AG04449 (cell line): ENCODE data around the gene WDR59.

Source experiments
- CTCF ChIA-PET: fragments of 350-600 bp; formaldehyde crosslinking; extraction: SDS; loops from one replicate; lab custom pipeline; 2021; ENCODE audit warnings: antibody characterized with exemption; lab: Yijun Ruan, JAX
- POLR2A ChIA-PET: fragments of 400-600, 350-600 bp; formaldehyde crosslinking; extraction: SDS; loops from one replicate; lab custom pipeline; 2020; ENCODE audit warnings: antibody characterized with exemption, inconsistent platforms; lab: Yijun Ruan, JAX
- DNase-seq: peaks from one replicate; pipeline ENCODE4 v3.0.0-alpha.2; 2010; ENCODE audit warnings: low read depth, low spot score
- H3K4me3 ChIP-seq: 2 replicates; pipeline ENCODE4 v1.5.1; 2011; ENCODE audit warnings: low read depth, mild to moderate bottlenecking, control low read depth, low read length
- TF ChIP-seq, protein P1 (sequence below): IDR thresholded peaks from one replicate; pipeline ENCODE4 v1.5.1; 2011; ENCODE audit warnings: mild to moderate bottlenecking, moderate library complexity, low read length, control low read depth, inconsistent platforms; ENCODE audit not compliant: insufficient read depth; ENCODE audit errors: missing control alignments

WDR59 gene

DNA sequence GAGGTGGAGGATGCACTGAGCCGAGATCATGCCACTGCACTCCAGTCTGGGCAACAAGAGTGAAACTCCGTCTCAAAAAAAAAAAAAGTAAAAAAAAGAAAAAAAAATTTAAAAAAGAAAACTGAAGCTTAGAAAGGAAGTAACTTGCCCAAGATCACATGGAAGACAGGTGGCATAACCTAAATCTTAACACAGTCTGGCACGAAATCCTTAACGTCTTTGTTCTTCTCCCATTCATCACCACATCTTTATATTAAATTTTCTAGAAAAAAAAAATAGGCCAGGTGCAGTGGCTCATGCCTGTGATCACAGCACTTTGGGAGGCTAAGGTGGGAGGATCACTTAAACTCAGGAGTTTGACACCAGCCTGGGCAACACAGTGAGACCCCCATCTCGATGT, 9.3 kb downstream of the WDR59 start:
- CTCF ChIA-PET = interaction anchor here (1.0 to 1.3 kb wide), 2 partner anchors 32 to 136 kb away, joined by 3 read pairs; no protein-coding TSS in a partner anchor

DNA sequence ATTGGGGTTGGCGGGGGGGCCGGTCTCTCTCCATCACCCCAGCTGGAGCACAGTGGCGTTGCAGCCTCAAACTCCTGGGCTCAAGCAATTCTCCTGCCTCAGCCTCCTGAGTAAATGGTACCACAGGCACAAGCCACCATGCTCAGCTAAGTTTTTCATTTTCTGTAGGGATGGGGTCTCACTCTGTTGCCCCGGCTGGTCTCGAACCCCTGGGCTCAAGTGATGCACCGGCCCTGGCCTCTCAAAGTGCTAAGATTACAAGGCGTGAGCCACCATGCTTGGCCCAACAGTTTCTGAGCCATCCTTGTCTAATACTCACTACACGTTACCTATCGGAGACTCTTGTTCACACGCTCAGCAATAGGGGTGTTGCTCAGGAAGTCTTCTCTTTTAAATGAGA, 11.6 kb downstream of the WDR59 start:
- TF ChIP-seq, protein P1, sequence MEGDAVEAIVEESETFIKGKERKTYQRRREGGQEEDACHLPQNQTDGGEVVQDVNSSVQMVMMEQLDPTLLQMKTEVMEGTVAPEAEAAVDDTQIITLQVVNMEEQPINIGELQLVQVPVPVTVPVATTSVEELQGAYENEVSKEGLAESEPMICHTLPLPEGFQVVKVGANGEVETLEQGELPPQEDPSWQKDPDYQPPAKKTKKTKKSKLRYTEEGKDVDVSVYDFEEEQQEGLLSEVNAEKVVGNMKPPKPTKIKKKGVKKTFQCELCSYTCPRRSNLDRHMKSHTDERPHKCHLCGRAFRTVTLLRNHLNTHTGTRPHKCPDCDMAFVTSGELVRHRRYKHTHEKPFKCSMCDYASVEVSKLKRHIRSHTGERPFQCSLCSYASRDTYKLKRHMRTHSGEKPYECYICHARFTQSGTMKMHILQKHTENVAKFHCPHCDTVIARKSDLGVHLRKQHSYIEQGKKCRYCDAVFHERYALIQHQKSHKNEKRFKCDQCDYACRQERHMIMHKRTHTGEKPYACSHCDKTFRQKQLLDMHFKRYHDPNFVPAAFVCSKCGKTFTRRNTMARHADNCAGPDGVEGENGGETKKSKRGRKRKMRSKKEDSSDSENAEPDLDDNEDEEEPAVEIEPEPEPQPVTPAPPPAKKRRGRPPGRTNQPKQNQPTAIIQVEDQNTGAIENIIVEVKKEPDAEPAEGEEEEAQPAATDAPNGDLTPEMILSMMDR = no peak
- POLR2A ChIA-PET = no interaction called here
- no peak for DNase-seq
- no peak overlapping the region for H3K4me3 ChIP-seq
- CTCF ChIA-PET = no interaction called here

More for the DNA sequence above, 9.3 kb downstream of the WDR59 start:
- no peak overlapping the region for H3K4me3 ChIP-seq
- POLR2A ChIA-PET = no interaction called here
- TF ChIP-seq, protein P1 = no peak
- no peak for DNase-seq

DNA sequence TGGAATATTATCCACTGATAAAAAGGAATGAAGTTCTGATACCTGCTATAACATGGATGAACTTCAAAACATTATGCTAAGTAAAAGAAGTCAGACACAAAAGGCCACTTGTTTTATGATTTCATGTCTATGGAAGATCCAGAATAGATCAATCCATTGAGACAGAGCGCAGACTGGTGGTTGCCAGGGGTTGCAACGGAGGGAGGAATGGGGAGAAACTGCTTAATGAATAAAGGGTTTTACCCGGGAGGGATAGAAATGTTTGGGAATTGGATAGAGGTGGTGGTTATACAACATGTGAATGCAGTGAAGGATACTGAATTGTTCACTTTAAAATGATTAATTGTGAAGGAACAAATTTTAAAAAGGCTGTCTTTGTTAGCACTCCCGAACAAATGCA, 30.2 kb downstream of the WDR59 start:
- POLR2A ChIA-PET = no interaction called here
- no peak for DNase-seq

DNA sequence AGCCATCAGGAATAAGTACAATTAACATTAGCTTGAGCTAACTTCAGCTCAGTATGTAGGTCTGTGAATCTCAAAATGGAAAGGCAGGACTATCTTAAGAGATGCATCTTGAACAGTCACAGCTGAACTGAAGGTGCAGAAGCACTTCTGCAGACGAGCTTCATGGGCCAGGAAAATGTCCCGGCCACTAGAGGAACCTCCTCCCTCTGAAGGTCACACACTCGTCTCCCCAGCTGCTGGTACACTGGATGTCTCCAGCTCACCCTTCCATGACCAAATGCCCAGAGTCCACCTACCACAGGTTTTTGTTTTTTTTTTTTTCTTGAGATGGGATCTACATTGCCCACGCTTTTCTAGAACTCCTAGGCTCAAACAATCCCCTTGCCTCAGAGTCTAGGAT, 33.2 kb downstream of the WDR59 start:
- TF ChIP-seq, protein P1 = no peak
- ChIA-PET CTCF (interaction anchor here (1.2 to 3.0 kb wide), 2 partner anchors 89 to 160 kb away, joined by 3 to 14 read pairs; no protein-coding TSS in a partner anchor), POLR2A (interaction anchor here (0.7 kb wide), 1 partner anchor 251 kb away, joined by 3 read pairs; the partner anchor contains the start of gene MLKL)
- H3K4me3 ChIP-seq = no peak overlapping the region
- no peak for DNase-seq

More for the DNA sequence above, 30.2 kb downstream of the WDR59 start:
- CTCF ChIA-PET = interaction anchor here (1.1 kb wide), 1 partner anchor 156 kb away, joined by 3 read pairs; no protein-coding TSS in a partner anchor
- H3K4me3 ChIP-seq = no peak overlapping the region
- TF ChIP-seq, protein P1 = no peak

DNA sequence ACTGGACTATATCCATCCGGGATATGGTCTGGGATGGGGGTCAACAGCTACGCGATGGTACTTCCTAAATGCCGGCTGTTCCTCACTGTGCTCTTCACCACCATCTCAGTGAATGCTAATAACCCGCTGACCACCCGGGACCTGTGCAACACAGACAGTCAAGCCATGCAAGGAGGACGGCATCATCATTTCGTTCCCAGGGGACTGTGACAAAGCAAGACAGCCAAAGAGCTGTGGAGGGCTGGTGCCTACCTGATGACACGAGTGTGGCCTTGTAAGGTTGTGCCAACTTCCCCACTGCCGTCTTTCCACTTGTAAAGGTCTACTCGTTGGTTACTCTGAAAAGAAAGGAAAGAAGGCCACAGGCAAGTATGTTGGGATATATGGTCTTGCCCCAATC, 33.7 kb downstream of the WDR59 start:
- TF ChIP-seq, protein P1 = no peak
- DNase-seq = no peak
- CTCF ChIA-PET = interaction anchor here (1.2 to 3.0 kb wide), 2 partner anchors 89 to 160 kb away, joined by 3 to 14 read pairs; no protein-coding TSS in a partner anchor
- H3K4me3 ChIP-seq = no peak overlapping the region
- POLR2A ChIA-PET = interaction anchor here (0.7 kb wide), 1 partner anchor 251 kb away, joined by 3 read pairs; the partner anchor contains the start of gene MLKL

DNA sequence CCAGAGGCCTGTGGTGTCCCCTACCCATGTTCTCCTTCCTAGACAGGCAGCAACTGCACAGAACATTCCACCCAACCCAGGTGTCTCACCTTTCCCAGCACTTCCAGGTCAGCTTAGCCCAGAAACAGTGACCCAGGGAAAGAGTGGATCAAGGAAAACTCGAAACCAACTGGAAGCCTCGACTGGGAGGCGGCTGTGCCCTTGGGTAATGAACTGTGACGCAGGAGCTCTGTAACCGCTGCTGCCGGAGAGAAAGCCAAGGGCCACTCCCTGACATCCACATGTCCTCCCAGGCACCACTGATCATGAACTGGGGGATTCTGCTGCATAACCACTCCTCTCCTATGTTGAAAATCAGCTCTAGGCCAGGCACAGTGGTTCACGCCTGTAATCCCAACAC, 34.4 kb downstream of the WDR59 start:
- DNase-seq = no peak
- TF ChIP-seq, protein P1 = no peak
- no peak overlapping the region for H3K4me3 ChIP-seq
- CTCF ChIA-PET = interaction anchor here (1.2 to 3.0 kb wide), 2 partner anchors 88 to 161 kb away, joined by 3 to 14 read pairs; no protein-coding TSS in a partner anchor
- POLR2A ChIA-PET = no interaction called here
